DMS53 treated with DMSO at 0.1 percent for 48 hours (cell line): ENCODE measurements around the gene C14orf180.

Experiments used
- DNase-seq: peaks from one replicate; lab custom pipeline; 2025; ENCODE audit not compliant: unreplicated experiment; lab: John Stamatoyannopoulos, UW

The C14orf180 gene

GRCh38 chr14:104549536-104550339 is 29.8 kb upstream of the C14orf180 start:
- DNase-seq, result no peak

DNA sequence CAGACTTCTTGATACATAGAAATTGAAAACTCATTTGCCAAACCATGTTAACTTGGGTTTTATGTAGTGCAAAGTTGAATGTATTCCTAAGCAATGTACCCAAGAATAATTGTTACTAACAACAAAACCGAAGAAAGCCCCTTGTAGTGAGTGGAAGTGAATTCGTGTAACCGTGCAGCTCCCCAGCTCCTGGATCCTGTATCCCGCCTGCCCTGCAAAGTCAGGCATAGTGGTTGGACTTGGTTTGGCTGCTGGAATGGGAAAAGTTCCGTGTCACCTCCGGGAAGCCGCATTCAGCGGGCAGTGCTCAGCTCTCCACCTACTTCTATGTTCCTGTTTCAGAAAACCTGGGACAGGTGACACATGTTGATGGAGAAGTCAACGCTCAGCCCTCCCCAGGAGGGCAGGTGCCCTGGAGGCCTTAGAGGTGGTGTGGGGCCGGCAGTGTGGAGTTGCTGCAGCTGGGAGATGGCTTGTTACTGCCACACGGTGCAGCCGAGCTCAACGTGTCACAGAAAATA is 29.2 kb upstream of the C14orf180 start:
- no peak for DNase-seq

DNA sequence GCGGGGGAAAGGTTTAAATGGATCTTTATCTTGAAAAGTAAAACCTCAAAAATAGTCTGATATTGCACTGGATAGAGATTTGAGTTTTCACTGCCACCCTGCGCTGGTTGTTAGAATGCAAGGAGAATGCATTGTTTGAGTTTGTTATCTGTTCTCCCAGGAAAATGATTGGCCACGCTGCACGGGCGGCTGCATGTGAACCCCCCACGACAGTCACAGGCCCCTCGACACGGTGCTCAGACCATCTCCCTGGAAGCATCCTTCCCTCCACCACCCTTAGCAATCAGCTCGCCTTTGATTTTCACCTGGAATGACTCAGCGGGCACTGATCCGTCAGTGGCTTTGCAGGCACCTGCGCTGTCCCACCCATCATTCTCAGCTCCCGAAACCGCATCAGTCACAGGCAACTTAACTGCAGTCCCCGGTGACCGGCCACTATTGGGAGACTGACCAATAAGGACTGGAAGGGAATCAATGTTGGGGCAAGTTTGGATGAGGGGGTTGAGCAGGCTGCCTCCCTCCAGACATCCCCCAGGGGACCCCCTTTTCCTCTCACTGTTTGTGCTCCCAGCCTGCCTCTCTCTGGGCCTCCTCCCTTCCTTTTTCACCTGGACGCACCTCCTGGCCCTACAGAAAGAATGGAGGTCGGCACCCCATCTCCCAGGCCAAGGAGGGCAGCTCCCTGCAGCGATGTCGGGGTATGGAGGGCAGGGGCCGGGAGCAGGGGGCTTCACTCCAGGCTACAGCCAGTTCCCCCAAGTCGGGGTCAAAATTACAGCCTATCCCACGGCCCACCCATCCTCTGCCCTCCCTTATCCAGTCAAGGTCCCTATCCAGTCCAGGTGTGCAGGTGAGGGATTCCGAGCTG is 28.5 kb upstream of the C14orf180 start:
- DNase-seq, result no peak

DNA sequence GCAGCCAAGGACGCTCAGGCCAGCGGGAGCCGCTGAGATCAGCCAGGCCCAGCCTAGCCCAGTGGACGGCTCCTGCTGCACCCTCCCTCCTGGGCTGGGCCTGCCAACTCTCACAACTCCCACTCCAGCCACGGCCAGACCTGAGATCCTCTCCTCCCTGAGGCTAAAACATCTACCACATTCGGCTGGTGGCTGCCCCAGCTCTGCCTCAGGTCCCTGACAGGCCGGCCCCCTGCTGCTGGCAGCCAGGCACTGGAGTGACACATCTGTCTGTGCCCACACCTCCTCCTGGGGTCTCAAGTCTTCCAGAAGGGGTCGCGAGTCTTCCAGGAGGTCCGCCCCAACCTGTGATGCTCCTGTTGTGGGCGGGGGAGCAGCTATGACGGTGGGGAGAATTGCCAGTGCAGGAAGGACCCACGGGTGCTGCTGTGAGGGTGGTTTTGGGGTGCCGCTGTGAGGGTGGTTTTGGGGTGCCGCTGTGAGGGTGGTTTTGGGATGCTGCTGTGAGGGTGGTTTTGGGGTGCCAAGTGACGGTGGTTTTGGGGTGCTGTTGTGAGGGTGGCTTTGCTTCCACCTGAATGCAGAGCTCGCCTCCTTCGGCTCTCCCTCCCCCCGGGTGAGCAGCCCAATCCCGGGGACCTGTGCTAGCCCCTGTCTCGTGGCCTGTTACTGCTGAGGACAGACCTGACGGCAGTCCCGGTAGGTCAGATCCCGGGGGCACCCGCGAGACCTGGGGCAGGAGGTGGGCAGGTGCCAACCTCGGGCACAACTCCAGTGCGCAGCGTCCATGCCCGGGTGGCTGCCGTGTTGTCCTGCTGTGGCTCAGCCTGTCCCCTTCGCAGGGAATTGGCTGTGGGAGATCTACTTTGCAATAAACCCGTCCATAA is 27.5 kb upstream of the C14orf180 start:
- DNase-seq, result no peak

DNA sequence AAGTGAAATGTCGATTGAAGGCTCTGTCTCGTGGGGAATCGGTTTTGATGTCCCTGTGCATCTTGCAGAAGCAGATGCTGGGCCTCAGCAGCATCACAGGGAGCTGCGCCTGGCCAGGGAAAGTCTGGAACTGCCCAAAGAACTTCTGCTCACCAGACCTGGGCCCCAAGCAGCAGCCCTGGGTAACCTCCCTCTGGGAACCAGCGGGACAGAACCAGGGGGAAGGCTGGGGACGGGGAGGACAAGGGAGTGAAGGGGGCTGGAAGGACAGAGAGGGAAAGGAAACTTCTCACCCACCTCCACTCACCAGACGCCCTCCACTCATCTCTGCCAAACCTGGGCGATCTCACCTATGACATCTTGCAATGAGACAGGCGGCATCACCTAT is 26.8 kb upstream of the C14orf180 start:
- no peak for DNase-seq

- DNase-seq, result no peak
Observed at GRCh38 chr14:104553166-104554087, 26.1 kb upstream of the C14orf180 start.

DNA sequence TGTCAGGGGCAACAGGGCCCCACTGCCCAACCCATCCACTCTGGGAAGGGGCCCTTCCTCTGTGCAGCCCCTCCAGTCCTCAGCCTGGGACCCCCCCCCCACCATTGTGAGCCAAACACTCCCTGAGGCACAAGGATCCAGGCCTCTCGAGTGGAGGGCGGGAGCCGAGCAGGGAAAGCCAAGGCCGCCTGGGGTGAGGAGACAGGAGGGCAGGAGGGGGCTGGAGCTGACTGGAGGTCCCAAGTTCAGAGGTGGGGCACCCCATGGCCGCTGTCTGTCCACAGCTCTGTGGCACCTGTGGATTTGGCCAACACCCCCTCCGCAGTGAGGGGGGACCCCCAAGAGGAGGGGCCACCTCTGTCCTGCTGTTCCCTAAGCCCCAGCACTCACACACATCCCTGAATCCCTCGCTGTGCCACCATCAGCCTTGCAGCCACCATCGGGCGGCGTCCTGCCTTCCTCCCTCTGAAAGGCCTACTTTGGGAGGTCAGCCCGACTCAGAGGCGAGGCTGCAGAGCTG is 25.4 kb upstream of the C14orf180 start:
- DNase-seq, result no peak

DNA sequence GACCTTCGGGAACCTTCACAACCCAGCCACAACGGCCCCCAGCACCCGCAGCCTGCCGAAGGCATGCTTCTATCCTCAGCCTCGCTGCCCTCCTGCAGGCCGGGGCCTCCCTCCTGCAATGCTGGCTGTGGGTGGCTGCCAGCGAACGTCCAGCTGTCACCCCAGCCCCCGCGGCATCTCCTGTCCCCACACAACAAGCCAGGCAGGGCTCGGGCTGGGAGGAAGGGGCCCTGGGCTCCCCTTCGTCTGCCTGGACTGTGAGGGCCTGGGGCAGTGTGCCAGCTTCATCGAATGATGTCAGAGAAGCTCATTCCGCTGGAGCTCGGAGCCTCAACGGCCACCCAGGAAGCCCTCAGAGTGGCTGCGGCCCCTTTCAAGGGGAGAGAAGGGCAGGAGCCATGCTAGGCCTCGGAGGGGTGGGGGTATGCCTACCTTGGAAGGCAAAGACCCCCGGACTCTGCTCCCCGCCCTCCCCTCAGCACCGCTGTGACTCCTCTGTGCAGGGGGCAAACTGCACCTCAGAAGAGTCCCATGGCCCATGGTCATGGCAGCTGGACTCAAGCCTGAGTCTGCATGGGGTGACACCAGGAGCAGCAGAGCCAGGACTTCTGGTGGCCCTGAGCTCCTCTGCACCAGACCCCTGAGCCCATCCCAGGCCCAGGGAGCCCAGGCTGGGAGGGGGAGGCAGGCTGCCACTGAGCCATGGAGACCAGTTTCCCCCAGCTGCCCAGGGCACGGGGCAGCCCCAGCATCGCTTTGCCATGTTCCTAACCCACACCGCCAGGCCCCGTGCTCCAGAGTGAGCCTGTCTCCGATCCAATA is 24.7 kb upstream of the C14orf180 start:
- no peak for DNase-seq

DNA sequence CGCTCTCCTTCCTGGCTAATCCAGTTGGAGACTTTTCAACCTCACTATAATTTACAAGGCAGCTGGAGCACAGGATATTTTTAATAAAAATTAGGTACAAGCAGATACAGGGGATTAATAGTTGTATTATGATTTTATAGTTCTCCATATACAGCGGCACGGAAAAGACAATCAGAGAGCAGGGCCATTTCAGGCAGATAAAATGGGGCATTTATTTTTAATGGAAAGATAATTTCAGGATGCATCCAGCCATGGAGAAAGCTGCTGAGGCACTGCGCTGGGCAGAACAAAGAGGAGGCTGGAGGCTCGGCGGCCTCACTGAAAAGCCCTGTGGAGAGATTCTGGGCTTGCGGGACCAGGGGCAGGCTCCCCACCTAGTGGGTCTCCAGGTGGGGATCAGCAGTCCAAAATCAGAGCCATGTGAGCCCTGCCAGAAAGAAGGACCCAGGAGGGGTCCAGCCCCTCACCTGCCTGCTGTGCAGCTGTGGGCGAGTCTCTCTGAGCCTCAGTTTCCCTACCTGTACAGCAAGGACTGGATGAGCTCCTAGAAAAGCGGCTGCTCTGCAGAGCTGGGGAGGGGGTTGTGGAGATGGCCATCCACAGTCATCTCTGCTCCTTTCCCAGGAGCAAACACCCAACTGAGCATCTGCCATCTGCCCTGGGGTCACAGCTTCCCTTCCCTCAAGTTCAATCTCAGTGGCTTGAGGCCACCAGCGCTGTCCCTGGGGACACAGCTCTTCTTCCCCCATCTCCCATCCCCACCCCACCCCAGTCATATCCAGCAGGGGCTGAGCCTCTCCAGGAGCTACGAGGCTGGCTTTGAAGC is 23.9 kb upstream of the C14orf180 start:
- DNase-seq, result no peak

DNA sequence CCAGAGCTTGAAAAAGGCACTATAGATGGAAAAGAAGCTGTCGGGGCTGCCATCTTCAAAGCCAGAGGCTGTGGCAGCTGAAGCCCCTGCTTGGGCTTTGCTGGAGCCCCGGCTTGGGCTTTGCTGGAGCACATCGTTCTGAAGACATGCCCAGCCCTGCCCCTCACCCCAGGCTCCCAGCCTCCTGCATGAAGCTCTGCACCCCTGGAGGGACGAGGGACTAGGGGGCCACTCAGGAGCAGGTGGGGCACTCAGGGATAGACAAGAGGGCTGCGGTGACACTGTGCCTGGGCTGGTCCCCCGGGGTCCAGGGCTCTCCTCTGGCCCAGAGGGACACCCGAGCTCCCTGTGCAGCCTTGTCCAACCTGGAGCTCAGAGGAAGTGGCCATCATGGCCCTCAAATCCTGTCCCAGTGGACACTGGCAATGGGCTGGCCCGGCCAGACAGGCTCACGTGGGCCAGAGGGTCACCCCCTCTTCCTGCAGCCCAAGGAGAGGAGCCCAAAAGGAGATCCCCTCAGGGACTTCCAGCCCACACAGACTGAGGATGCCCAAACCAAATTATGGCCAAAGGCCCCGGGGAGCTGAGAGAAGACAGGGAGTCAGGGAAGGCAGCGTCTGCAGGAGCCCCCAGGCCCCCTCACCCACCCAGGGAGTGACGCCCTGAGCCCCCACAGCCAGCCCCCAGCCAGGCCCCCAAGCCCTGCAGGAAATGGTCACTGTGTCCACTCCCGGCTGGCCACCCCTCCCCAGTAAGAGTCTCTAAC is 23.1 kb upstream of the C14orf180 start:
- no peak for DNase-seq

- no peak for DNase-seq
Observed at GRCh38 chr14:104557086-104557485, 22.5 kb upstream of the C14orf180 start.

DNA sequence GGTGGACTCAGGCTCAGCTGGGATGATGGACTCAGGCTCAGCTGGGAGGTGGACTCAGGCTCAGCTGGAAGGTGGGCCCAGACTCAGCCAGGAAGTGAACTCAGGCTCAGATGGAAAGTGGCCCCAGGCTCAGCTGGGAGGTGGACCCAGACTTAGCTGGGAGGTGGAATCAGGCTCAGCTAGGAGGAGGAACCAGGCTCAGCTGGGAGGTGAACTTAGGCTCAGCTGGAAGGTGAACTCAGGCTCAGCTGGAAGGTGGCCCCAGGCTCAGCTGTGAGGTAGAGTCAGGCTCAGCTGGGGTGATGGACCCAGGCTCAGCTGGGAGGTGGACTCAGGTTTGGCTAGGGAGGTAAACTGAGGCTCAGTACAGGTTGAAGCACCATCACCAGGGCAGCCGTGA is 21.8 kb upstream of the C14orf180 start:
- DNase-seq, result no peak

DNA sequence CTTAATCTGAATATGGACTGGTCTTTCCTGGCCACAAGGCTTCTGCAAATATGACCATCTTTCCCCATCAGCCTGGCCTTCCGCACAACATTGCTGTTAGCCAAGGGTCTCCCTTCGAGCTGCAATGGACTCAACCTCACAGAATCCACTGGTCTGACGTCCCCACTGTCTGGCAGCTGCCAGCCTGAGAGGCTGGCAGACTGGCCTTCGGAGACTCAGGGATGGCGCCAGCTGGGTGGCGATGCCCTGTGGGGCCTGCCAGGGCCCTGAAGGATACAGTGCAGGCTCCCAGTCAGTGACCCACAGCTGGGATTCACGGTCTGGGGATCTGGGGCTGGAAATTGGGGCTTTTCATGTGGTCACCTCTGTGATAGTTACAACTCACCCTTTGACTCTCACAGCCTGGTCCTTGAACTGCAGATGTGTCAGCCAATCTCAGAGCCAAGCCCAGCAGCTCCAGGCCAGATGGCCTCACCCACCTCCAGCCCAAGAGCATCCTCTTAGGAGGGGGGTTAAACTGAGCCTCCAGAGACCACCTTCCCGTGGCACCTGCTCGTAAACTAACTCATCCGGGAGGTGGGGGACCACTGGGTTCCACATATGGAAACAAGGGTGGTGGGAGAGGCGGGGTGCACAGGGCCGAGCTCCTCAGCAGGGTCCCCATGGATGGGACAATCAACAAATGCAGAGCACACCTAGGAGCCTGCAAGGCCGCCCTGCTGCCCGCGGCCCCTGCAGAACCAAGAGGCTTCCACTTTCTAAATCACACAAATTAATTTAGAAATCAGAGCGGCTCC is 21.1 kb upstream of the C14orf180 start:
- DNase-seq, result no peak

DNA sequence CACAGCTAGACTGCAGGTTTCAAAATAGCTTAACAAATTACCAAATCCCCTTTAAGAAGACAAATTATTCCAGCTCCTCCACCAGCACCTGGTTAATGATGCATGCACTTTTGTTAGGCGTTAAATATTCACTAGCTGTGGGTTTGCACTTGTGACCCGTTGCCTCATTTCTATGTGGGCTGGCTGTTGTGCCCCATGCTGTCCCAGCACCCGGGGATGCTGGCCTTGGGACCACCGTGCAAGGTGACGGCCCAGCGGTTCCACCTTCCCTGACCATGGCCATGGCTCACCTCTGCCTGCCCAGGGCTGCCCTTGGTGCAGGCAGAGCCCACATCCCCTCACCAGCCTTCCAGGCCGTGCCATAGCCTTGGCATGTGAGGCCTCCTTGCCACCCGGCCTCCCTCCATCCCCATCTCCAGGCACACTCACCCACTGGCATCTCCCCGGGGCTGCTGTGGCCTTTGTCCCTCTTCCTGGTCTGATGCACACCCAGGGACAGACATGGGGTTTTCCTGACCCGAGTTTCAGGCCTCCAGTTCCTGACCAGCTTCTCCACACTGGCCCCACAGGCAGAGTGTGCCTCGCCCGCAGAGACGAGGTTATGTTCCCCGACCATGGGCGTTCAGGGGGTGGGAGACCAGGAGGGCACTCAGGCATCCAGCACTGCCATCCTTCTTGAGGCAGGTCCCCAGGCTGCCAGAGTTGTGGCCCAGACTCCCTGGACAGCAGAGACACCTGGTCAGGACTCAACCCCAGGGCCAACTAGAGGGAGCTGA is 20.3 kb upstream of the C14orf180 start:
- no peak for DNase-seq

- DNase-seq, result no peak
Observed at GRCh38 chr14:104559804-104560585, 19.6 kb upstream of the C14orf180 start.
